ENCODE data around the gene SHH. TPM values are rescaled to one million over a fixed set of nuclear protein-coding genes. Genes with fewer than 3 reads are reported as not detected.

Gene SHH
- total and polyA plus RNA-seq, 2 of the 13 experiments (the other 11 are each of a cell fraction or from before 2014, with no cell fraction given) = 1.9 to 3.4 TPM

GRCh38 chr7:155818154-155818819 lies 6.0 kb upstream of the SHH start:
- Histone ChIP-seq H3K9me3 (ENCODE audit: low read length) (no peaks in the 10 kb centered on the region), H3K4me2 (ENCODE audit: low read depth, low read length) (no peak overlapping the region), H2AFZ (ENCODE audit: low read length) (no peak overlapping the region), H3K27me3 (ENCODE audit: control insufficient read depth in 1 of 2, insufficient read depth in 2 of 2, low read length in 2 of 2) (peaks cover 7 to 76% of the 10 kb centered on the region in 2 experiments), H3K27ac (ENCODE audit: extremely low read length, insufficient read depth, low read length) (no peak overlapping the region), H3K36me3 (replicated peaks in 1 of 2; ENCODE audit: control insufficient read depth in 1 of 2, insufficient read depth in 2 of 2, low read length in 2 of 2) (no peaks in the 10 kb centered on the region), H3K9ac (ENCODE audit: insufficient read depth, low read depth, low read length) (no peak overlapping the region), H3K79me2 (ENCODE audit: insufficient read depth, low read length) (no peaks in the 10 kb centered on the region), H3K4me1 (ENCODE audit: insufficient read depth, low read length) (peaks cover 10% of the 10 kb centered on the region), H4K20me1 (ENCODE audit: insufficient read depth, low read length) (peaks cover 5% of the 10 kb centered on the region; the same call in 1 of the 2 replicates), H3K4me3 (replicated peaks in 1 of 3; ENCODE audit: insufficient read depth in 1 of 3, low read depth in 2 of 3, low read length in 3 of 3) (no peak overlapping the region)
- no TSS peak for BruUV-seq (replicated peaks)
- ATAC-seq = no peak
- TF ChIP-seq ZFP90 (CRISPR knock-in tag; IDR thresholded peaks at IDR 0.05; ENCODE audit: borderline replicate concordance) (no peak), CHD2 (IDR thresholded peaks at IDR 0.05; ENCODE audit: low read depth, low read length) (no peak), ZNF563 (CRISPR knock-in tag; IDR thresholded peaks at IDR 0.05) (no peak), ZNF17 (CRISPR knock-in tag; IDR thresholded peaks at IDR 0.05) (no peak), ZNF230 (CRISPR knock-in tag; IDR thresholded peaks at IDR 0.05) (no peak), MAF1 (CRISPR knock-in tag; IDR thresholded peaks at IDR 0.05; ENCODE audit: borderline replicate concordance) (no peak), SP1 (IDR thresholded peaks at IDR 0.05) (no peak), SP1 (CRISPR knock-in tag; IDR thresholded peaks at IDR 0.05) (no peak), ZNF552 (CRISPR knock-in tag; IDR thresholded peaks at IDR 0.05; ENCODE audit: borderline replicate concordance) (no peak), ZNF839 (CRISPR knock-in tag; IDR thresholded peaks at IDR 0.05; ENCODE audit: borderline replicate concordance) (no peak), PCBP1 (IDR thresholded peaks at IDR 0.05; ENCODE audit: borderline replicate concordance, low read depth, low read length) (no peak), ZNF496 (CRISPR knock-in tag; IDR thresholded peaks at IDR 0.05; ENCODE audit: insufficient replicate concordance) (no peak), GTF2F1 (IDR thresholded peaks at IDR 0.05; ENCODE audit: low read length) (no peak), NCOA1 (CRISPR knock-in tag; IDR thresholded peaks at IDR 0.05) (no peak), ZNF33B (CRISPR knock-in tag; IDR thresholded peaks at IDR 0.05) (no peak), AGO2 (optimal IDR thresholded peaks at IDR 0.05; ENCODE audit: low read depth, low read length) (no peak)
- TF ChIP-seq, protein P1, sequence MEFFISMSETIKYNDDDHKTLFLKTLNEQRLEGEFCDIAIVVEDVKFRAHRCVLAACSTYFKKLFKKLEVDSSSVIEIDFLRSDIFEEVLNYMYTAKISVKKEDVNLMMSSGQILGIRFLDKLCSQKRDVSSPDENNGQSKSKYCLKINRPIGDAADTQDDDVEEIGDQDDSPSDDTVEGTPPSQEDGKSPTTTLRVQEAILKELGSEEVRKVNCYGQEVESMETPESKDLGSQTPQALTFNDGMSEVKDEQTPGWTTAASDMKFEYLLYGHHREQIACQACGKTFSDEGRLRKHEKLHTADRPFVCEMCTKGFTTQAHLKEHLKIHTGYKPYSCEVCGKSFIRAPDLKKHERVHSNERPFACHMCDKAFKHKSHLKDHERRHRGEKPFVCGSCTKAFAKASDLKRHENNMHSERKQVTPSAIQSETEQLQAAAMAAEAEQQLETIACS (CRISPR knock-in tag; IDR thresholded peaks at IDR 0.05) = no peak
- TF ChIP-seq, protein P2, sequence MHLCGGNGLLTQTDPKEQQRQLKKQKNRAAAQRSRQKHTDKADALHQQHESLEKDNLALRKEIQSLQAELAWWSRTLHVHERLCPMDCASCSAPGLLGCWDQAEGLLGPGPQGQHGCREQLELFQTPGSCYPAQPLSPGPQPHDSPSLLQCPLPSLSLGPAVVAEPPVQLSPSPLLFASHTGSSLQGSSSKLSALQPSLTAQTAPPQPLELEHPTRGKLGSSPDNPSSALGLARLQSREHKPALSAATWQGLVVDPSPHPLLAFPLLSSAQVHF (CRISPR knock-in tag; IDR thresholded peaks at IDR 0.05) = no peak
- TF ChIP-seq, protein P3, sequence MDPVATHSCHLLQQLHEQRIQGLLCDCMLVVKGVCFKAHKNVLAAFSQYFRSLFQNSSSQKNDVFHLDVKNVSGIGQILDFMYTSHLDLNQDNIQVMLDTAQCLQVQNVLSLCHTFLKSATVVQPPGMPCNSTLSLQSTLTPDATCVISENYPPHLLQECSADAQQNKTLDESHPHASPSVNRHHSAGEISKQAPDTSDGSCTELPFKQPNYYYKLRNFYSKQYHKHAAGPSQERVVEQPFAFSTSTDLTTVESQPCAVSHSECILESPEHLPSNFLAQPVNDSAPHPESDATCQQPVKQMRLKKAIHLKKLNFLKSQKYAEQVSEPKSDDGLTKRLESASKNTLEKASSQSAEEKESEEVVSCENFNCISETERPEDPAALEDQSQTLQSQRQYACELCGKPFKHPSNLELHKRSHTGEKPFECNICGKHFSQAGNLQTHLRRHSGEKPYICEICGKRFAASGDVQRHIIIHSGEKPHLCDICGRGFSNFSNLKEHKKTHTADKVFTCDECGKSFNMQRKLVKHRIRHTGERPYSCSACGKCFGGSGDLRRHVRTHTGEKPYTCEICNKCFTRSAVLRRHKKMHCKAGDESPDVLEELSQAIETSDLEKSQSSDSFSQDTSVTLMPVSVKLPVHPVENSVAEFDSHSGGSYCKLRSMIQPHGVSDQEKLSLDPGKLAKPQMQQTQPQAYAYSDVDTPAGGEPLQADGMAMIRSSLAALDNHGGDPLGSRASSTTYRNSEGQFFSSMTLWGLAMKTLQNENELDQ (CRISPR knock-in tag; IDR thresholded peaks at IDR 0.05; ENCODE audit: borderline replicate concordance) = no peak
- TF ChIP-seq, protein P4, sequence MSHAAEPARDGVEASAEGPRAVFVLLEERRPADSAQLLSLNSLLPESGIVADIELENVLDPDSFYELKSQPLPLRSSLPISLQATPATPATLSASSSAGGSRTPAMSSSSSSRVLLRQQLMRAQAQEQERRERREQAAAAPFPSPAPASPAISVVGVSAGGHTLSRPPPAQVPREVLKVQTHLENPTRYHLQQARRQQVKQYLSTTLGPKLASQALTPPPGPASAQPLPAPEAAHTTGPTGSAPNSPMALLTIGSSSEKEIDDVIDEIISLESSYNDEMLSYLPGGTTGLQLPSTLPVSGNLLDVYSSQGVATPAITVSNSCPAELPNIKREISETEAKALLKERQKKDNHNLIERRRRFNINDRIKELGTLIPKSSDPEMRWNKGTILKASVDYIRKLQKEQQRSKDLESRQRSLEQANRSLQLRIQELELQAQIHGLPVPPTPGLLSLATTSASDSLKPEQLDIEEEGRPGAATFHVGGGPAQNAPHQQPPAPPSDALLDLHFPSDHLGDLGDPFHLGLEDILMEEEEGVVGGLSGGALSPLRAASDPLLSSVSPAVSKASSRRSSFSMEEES (CRISPR knock-in tag; IDR thresholded peaks at IDR 0.05) = no peak
- POLR2A ChIA-PET = no interaction called here
- FAIRE-seq = no peak
- DNase-seq (ENCODE audit: low spot score) = no peak
- 75% methylated on average over 2 of the region's 21 CpGs for WGBS (ENCODE audit: low lambda C conversion rate)
- intact Hi-C loops (cut with micrococcal nuclease; ENCODE audit: unreplicated experiment) = no loop called here
- CTCF ChIA-PET (ENCODE audit: low intra/inter-chr PET ratio, low total read pairs) = no interaction called here
- in situ Hi-C loops (cut with HindIII; ENCODE audit: extremely low pct_ligation_motif_present, low pct_unique_long_range_greater_than_20kb) = loop anchor here (5.0 to 25.0 kb wide), 3 partner anchors 147 to 819 kb away; partner anchors contain the start of gene RNF32

Data from HepG2 (cell line).